BE2C (cell line): ENCODE data around the gene MEGF9.

Experiments
- DNase-seq: peaks from one replicate; pipeline ENCODE4 v3.0.0-alpha.2; 2020
- H3K27me3 ChIP-seq: fragments of 250-450 bp; sonication (Bioruptor Pico); 2 replicates; pipeline ENCODE4 v1.5.1; 2020; ENCODE audit warnings: mild to moderate bottlenecking
- H3K36me3 ChIP-seq: fragments of 250-450 bp; sonication (Bioruptor Pico); 2 replicates; pipeline ENCODE4 v1.5.1; 2020; ENCODE audit warnings: mild to moderate bottlenecking
- H3K4me1 ChIP-seq: fragments of 250-450 bp; sonication (Bioruptor Pico); 2 replicates; pipeline ENCODE4 v1.5.1; 2020
- H3K4me3 ChIP-seq: 2 replicates; pipeline ENCODE4 v1.5.1; 2011; ENCODE audit warnings: low read depth, low read length
- H3K9me3 ChIP-seq: fragments of 250-450 bp; sonication (Bioruptor Pico); 2 replicates; pipeline ENCODE4 v1.5.1; 2020
- CTCF ChIP-seq: IDR thresholded peaks from 2 replicates; pipeline ENCODE4 v1.5.1; 2012; ENCODE audit warnings: mild to moderate bottlenecking, low read depth, low read length

Gene MEGF9

GRCh38 chr9:120568816-120569215 is 145.5 kb downstream of the MEGF9 start:
- Histone ChIP-seq H3K27me3 (no peaks in the 10 kb centered on the region), H3K36me3 (peaks cover 83% of the 10 kb centered on the region), H3K9me3 (no peaks in the 10 kb centered on the region), H3K4me3 (no peak overlapping the region), H3K4me1 (no peaks in the 10 kb centered on the region)
- no peak for TF ChIP-seq CTCF
- DNase-seq, result no peak

- TF ChIP-seq CTCF, result no peak
- peaks cover 90% of the 10 kb centered on the region for H3K36me3 ChIP-seq
- no peaks in the 10 kb centered on the region for H3K4me1 ChIP-seq
- no peak for DNase-seq
- H3K27me3 ChIP-seq, result no peaks in the 10 kb centered on the region
- no peaks in the 10 kb centered on the region for H3K9me3 ChIP-seq
- no peak overlapping the region for H3K4me3 ChIP-seq
Measured at GRCh38 chr9:120567874-120568273, 146.4 kb downstream of the MEGF9 start.

GRCh38 chr9:120567081-120567480 is 147.2 kb downstream of the MEGF9 start:
- H3K36me3 ChIP-seq, result peaks cover 91% of the 10 kb centered on the region
- no peak for TF ChIP-seq CTCF
- no peak for DNase-seq
- H3K4me1 ChIP-seq, result no peaks in the 10 kb centered on the region
- no peak overlapping the region for H3K4me3 ChIP-seq
- H3K27me3 ChIP-seq, result no peaks in the 10 kb centered on the region
- no peaks in the 10 kb centered on the region for H3K9me3 ChIP-seq

GRCh38 chr9:120564589-120564988 is 149.7 kb downstream of the MEGF9 start:
- H3K9me3 ChIP-seq, result no peaks in the 10 kb centered on the region
- peaks cover 85% of the 10 kb centered on the region for H3K36me3 ChIP-seq
- H3K27me3 ChIP-seq, result no peaks in the 10 kb centered on the region
- no peak for DNase-seq
- no peak overlapping the region for H3K4me3 ChIP-seq
- no peaks in the 10 kb centered on the region for H3K4me1 ChIP-seq
- TF ChIP-seq CTCF, result no peak

GRCh38 chr9:120562861-120563443 is 151.3 kb downstream of the MEGF9 start:
- H3K9me3 ChIP-seq, result no peaks in the 10 kb centered on the region
- H3K27me3 ChIP-seq, result no peaks in the 10 kb centered on the region
- no peak for DNase-seq
- no peaks in the 10 kb centered on the region for H3K4me1 ChIP-seq
- H3K36me3 ChIP-seq, result peaks cover 69% of the 10 kb centered on the region
- no peak for TF ChIP-seq CTCF
- H3K4me3 ChIP-seq, result no peak overlapping the region

GRCh38 chr9:120561709-120562108 is 152.6 kb downstream of the MEGF9 start:
- Histone ChIP-seq H3K27me3 (no peaks in the 10 kb centered on the region), H3K4me3 (no peak overlapping the region), H3K4me1 (no peaks in the 10 kb centered on the region), H3K9me3 (no peaks in the 10 kb centered on the region), H3K36me3 (peaks cover 61% of the 10 kb centered on the region)
- DNase-seq, result no peak
- no peak for TF ChIP-seq CTCF
